ENCODE data around the gene C12orf76. TPM values are rescaled to one million over a fixed set of nuclear protein-coding genes. Genes with fewer than 3 reads are reported as not detected.

C12orf76 gene
- total RNA-seq, 1 experiment from 2014 or later, result 9.7 TPM

DNA sequence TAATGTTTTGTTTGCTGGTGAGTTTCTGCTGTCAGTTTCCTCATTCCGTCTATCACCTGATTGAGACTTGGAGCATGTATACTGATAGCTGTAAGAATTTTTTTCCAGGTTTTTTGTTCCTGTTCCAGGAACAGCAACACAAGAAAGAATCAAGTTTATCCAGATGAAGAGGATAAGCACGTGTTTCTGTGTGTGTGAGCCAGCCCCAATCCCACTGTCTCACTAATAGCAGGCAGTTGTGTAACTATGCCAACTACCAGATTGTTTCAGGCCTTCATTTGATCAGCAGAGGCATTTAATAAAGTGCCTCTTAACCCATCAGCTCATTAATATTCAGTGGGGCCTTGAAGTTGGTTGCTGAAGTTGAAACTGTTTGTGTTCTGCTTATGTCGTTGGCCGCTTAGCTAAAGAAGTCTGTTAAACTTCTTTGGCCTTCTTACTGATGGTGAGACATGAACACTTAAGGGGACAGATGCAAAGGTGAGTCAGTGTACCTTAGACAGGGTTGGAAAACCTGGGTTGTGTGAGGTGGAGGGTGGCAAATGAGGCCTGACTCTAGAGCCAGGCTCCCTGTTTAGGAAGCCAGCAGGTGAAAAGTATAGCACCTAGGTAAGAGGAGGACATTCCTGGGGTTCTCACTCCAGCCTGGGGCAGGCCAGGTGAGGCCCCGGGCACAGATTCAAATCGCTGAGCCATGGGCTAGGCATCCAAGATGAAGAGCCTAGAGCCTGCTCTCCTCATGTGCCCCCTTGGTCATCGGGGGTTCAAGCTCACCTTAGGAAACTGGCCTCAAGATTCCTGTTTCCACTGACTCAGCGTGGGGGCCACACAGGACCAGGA, 45.4 kb downstream of the C12orf76 start:
- H3K23me2 ChIP-seq (ENCODE audit: insufficient read length, low read depth, low read length, poor library complexity, severe bottlenecking), result peaks cover 12% of the 10 kb centered on the region
- no peaks in the 10 kb centered on the region; the same call in 1 of the 2 replicates for H3K79me2 ChIP-seq (ENCODE audit: insufficient read depth, low read length)
- TF ChIP-seq, protein P1, sequence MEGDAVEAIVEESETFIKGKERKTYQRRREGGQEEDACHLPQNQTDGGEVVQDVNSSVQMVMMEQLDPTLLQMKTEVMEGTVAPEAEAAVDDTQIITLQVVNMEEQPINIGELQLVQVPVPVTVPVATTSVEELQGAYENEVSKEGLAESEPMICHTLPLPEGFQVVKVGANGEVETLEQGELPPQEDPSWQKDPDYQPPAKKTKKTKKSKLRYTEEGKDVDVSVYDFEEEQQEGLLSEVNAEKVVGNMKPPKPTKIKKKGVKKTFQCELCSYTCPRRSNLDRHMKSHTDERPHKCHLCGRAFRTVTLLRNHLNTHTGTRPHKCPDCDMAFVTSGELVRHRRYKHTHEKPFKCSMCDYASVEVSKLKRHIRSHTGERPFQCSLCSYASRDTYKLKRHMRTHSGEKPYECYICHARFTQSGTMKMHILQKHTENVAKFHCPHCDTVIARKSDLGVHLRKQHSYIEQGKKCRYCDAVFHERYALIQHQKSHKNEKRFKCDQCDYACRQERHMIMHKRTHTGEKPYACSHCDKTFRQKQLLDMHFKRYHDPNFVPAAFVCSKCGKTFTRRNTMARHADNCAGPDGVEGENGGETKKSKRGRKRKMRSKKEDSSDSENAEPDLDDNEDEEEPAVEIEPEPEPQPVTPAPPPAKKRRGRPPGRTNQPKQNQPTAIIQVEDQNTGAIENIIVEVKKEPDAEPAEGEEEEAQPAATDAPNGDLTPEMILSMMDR (conservative IDR thresholded peaks at IDR 0.05), result no peak
- H2BK120ac ChIP-seq (ENCODE audit: low read depth, low read length, poor library complexity, severe bottlenecking), result no peak overlapping the region
- H4K8ac ChIP-seq (replicated peaks; ENCODE audit: insufficient read length, low read depth, low read length), result no peak overlapping the region
- no peak overlapping the region for H3K56ac ChIP-seq (ENCODE audit: insufficient read length, low read depth, low read length)
- peaks cover 3% of the 10 kb centered on the region for H4K20me1 ChIP-seq (ENCODE audit: control insufficient read depth, insufficient read depth, insufficient read length)
- Mint-ChIP-seq H3K4me3 (no peak overlapping the region), H3K27ac (peak overlapping the region in 1 of 3 experiments; percentile 81; a peak in 1 of 7 replicates), H3K36me3 (ENCODE audit: insufficient read depth in 1 of 3, low read depth in 3 of 3) (no peaks in the 10 kb centered on the region; a peak in 2 of 7 replicates), H3K9me3 (no peaks in the 10 kb centered on the region; a peak in 1 of 5 replicates), H3K27me3 (ENCODE audit: low read depth) (peaks cover 12% of the 10 kb centered on the region), H3K4me1 (peaks cover 13 to 14% of the 10 kb centered on the region in 2 experiments)
- no peaks in the 10 kb centered on the region for H3K9me3 ChIP-seq (ENCODE audit: control insufficient read depth, low read depth, low read length)
- no peaks in the 10 kb centered on the region for H3K79me1 ChIP-seq (ENCODE audit: insufficient read depth, low read depth, low read length, poor library complexity, severe bottlenecking)
- H3K18ac ChIP-seq (ENCODE audit: insufficient read length, low read depth, low read length), result no peak overlapping the region
- no peak overlapping the region for H3T11ph ChIP-seq (ENCODE audit: low read length)
- no peak overlapping the region for H3K14ac ChIP-seq (ENCODE audit: insufficient read depth, low read length)
- no peak overlapping the region for H3K4me2 ChIP-seq (ENCODE audit: insufficient read depth, insufficient read length, low read length)
- H4K91ac ChIP-seq (ENCODE audit: insufficient read length, low read depth, low read length), result no peak overlapping the region
- H3K27ac ChIP-seq (ENCODE audit: insufficient read length, low read depth, low read length), result no peak overlapping the region
- H3K23ac ChIP-seq (ENCODE audit: insufficient read length, low read depth, low read length), result no peak overlapping the region
- no peak overlapping the region for H4K5ac ChIP-seq (ENCODE audit: insufficient read length, low read depth, low read length)
- no peak overlapping the region for H3K9ac ChIP-seq (ENCODE audit: extremely low read depth, insufficient read length, low read length)
- peaks cover 2% of the 10 kb centered on the region; the same call in 1 of the 2 replicates for H3K4me1 ChIP-seq (ENCODE audit: insufficient read depth, low read length)
- H2AK5ac ChIP-seq (ENCODE audit: insufficient read length, low read length), result no peak overlapping the region
- no peaks in the 10 kb centered on the region for H3K27me3 ChIP-seq (ENCODE audit: insufficient read depth, low read length)
- WGBS (ENCODE audit: extremely low coverage, insufficient read length, low lambda C conversion rate), result no CpG with 5 or more reads among the region's 8 CpGs
- no peak overlapping the region for H2BK5ac ChIP-seq (ENCODE audit: insufficient read length, low read length)
- H3K4ac ChIP-seq (ENCODE audit: low read depth, low read length), result no peak overlapping the region
- no peak overlapping the region for H2BK20ac ChIP-seq (ENCODE audit: low read depth, low read length, poor library complexity, severe bottlenecking)
- no peak overlapping the region for H2BK15ac ChIP-seq (ENCODE audit: low read depth, low read length)
- H2AFZ ChIP-seq (ENCODE audit: low read length), result no peak overlapping the region
- no peak overlapping the region for H2BK12ac ChIP-seq (ENCODE audit: insufficient read length, low read depth, low read length)
- no peak for DNase-seq

Data from H9 (cell line).